Endodermal cell (in vitro differentiated cells): ENCODE data around the gene BAIAP2L2. TPM values are rescaled to one million over a fixed set of nuclear protein-coding genes. Genes with fewer than 3 reads are reported as not detected.

ENCODE experiments used
- DNase-seq: peaks from one replicate; pipeline ENCODE4 v3.0.0-alpha.2; 2017
- H3K27ac ChIP-seq: 2 replicates; pipeline ENCODE4 v1.5.1; 2013; ENCODE audit warnings: mild to moderate bottlenecking, low read depth, low read length, moderate library complexity
- H3K27me3 ChIP-seq: 2 replicates; pipeline ENCODE4 v1.6.1; 2013; ENCODE audit warnings: mild to moderate bottlenecking, low read length, moderate library complexity; ENCODE audit not compliant: insufficient read depth, control insufficient read depth, poor library complexity, severe bottlenecking
- H3K36me3 ChIP-seq: 2 replicates; pipeline ENCODE4 v1.7.0; 2013; ENCODE audit warnings: mild to moderate bottlenecking, low read length, moderate library complexity; ENCODE audit not compliant: control insufficient read depth, insufficient read depth
- H3K4me1 ChIP-seq: one replicate; pipeline ENCODE4 v1.7.0; 2013; ENCODE audit warnings: low read length; ENCODE audit not compliant: control insufficient read depth, insufficient read depth
- H3K4me3 ChIP-seq: 2 replicates; pipeline ENCODE4 v1.5.1; 2013; ENCODE audit warnings: mild to moderate bottlenecking, low read length, moderate library complexity
- H3K9ac ChIP-seq: 2 replicates; pipeline ENCODE4 v1.6.1; 2013; ENCODE audit warnings: mild to moderate bottlenecking, low read length, moderate library complexity; ENCODE audit not compliant: poor library complexity, severe bottlenecking; ENCODE audit errors: extremely low read depth
- H3K9me3 ChIP-seq: 2 replicates; pipeline ENCODE4 v1.6.1; 2013; ENCODE audit warnings: mild to moderate bottlenecking, low read length, moderate library complexity; ENCODE audit not compliant: control insufficient read depth
- H3K27ac Mint-ChIP-seq: 2 replicates; pipeline ENCODE4 v1.8.0; 2020; ENCODE audit warnings: mixed read lengths
- H3K27me3 Mint-ChIP-seq: 2 replicates; pipeline ENCODE4 v1.8.0; 2021; ENCODE audit warnings: mild to moderate bottlenecking, mixed read lengths; ENCODE audit not compliant: insufficient read depth
- H3K36me3 Mint-ChIP-seq: 2 replicates; pipeline ENCODE4 v1.8.0; 2020; ENCODE audit warnings: low read depth, mixed read lengths
- H3K4me1 Mint-ChIP-seq: 2 replicates; pipeline ENCODE4 v1.8.0; 2020; ENCODE audit warnings: mixed read lengths
- H3K4me3 Mint-ChIP-seq: 2 replicates; pipeline ENCODE4 v1.8.0; 2020; ENCODE audit warnings: mild to moderate bottlenecking, moderate library complexity, mixed read lengths
- H3K9me3 Mint-ChIP-seq: 2 replicates; pipeline ENCODE4 v1.8.0; 2020; ENCODE audit warnings: mild to moderate bottlenecking, mixed read lengths
- CTCF ChIP-seq: fragments of 200-600 bp; sonication (generic); conservative IDR thresholded peaks from 2 replicates; pipeline ENCODE4 v1.5.0; 2021; ENCODE audit warnings: antibody characterized with exemption, mild to moderate bottlenecking
- WGBS, 2 experiments: methylation state at CpG; one replicate each; pipeline versions ENCODE4 v1.1.5 to v1.1.7; 2013; ENCODE audit warnings: missing lambda C conversion rate in 2 of 2, mixed read lengths in 1 of 2; ENCODE audit not compliant: insufficient coverage in 1 of 2, insufficient read length in 1 of 2; 5-methylcytosine and 5-hydroxymethylcytosine counted together
- total RNA-seq, 2 donors: library from RNA; stranded (reverse); fragmentation: NEBNext Ultra II Directional in 1 of 2; extraction: Animal tissue kit (Norgen Biotek cat#: 25700) in 1 of 2; gene quantifications; 2 replicates in 1 of 2; 3 replicates in 1 of 2; pipeline ENCODE4 v1.2.1, GENCODE V29; 2021

BAIAP2L2 gene
- total RNA-seq, 2 donors from 2014 or later: 1.4 to 3.7 TPM

DNA sequence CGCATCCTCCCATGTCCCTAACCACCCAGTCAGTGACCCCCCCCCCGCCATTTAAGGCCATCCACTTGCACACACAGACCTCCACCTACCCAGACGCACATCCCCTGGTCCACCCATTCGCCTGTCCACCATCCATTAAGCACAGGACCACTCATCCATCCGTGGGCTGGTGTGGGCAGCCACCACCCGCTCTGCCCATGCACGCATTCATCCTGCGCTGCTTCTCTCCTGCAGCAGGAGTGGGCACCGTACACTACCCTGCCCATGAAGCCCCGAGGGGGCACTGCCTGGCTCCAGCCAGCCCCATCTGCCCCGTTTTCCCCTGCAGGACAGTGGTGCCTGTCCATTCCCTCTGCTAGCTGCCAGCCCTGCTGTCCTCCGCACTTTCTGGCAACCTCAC lies 22.6 kb downstream of the BAIAP2L2 start:
- Mint-ChIP-seq H3K27ac (no peak overlapping the region), H3K4me3 (peak overlapping the region; percentile 26)
- no peak for TF ChIP-seq CTCF

GRCh38 chr22:38086942-38087341 lies 23.5 kb downstream of the BAIAP2L2 start:
- no peaks in the 10 kb centered on the region for H3K9me3 Mint-ChIP-seq
- Histone ChIP-seq H3K36me3 (no peaks in the 10 kb centered on the region), H3K27ac (no peak overlapping the region), H3K9me3 (no peaks in the 10 kb centered on the region), H3K27me3 (peaks cover 9% of the 10 kb centered on the region), H3K9ac (no peak overlapping the region), H3K4me3 (no peak overlapping the region), H3K4me1 (peaks cover 7% of the 10 kb centered on the region)
- WGBS, 2 experiments: 90 to 91% methylated on average over 12 of the region's 13 CpGs
- H3K4me1 Mint-ChIP-seq: peaks cover 4% of the 10 kb centered on the region
- no peak for DNase-seq
- H3K27me3 Mint-ChIP-seq: peaks cover 36% of the 10 kb centered on the region
- no peaks in the 10 kb centered on the region for H3K36me3 Mint-ChIP-seq
- H3K4me3 Mint-ChIP-seq: no peak overlapping the region
- H3K27ac Mint-ChIP-seq: no peak overlapping the region
- no peak for TF ChIP-seq CTCF

More for the DNA sequence above, 22.6 kb downstream of the BAIAP2L2 start:
- H3K36me3 ChIP-seq: no peaks in the 10 kb centered on the region
- no peak overlapping the region for H3K4me3 ChIP-seq
- no peaks in the 10 kb centered on the region for H3K36me3 Mint-ChIP-seq
- WGBS, 2 experiments: 92 to 94% methylated on average over 6 to 11 of the region's 12 CpGs
- H3K27me3 Mint-ChIP-seq: peaks cover 31% of the 10 kb centered on the region
- no peaks in the 10 kb centered on the region for H3K9me3 Mint-ChIP-seq
- peaks cover 1% of the 10 kb centered on the region for H3K27me3 ChIP-seq
- H3K9ac ChIP-seq: no peak overlapping the region
- no peak overlapping the region for H3K27ac ChIP-seq
- H3K4me1 ChIP-seq: peaks cover 7% of the 10 kb centered on the region
- no peaks in the 10 kb centered on the region for H3K9me3 ChIP-seq
- no peak for DNase-seq
- peaks cover 4% of the 10 kb centered on the region for H3K4me1 Mint-ChIP-seq

GRCh38 chr22:38086001-38086845 lies 24.3 kb downstream of the BAIAP2L2 start:
- no peaks in the 10 kb centered on the region for H3K36me3 ChIP-seq
- WGBS, 2 experiments: 87 to 91% methylated on average over 11 to 22 of the region's 25 CpGs
- no peaks in the 10 kb centered on the region for H3K9me3 Mint-ChIP-seq

More at GRCh38 chr22:38086001-38086845, 24.3 kb downstream of the BAIAP2L2 start:
- Histone ChIP-seq H3K4me3 (no peak overlapping the region), H3K4me1 (peaks cover 7% of the 10 kb centered on the region), H3K27ac (no peak overlapping the region), H3K9me3 (no peaks in the 10 kb centered on the region), H3K27me3 (peaks cover 15% of the 10 kb centered on the region), H3K9ac (no peak overlapping the region)
- Mint-ChIP-seq H3K27ac (no peak overlapping the region), H3K4me1 (peaks cover 4% of the 10 kb centered on the region), H3K27me3 (peaks cover 40% of the 10 kb centered on the region), H3K36me3 (no peaks in the 10 kb centered on the region), H3K4me3 (no peak overlapping the region)
- TF ChIP-seq CTCF: no peak
- peak; percentile 72 for DNase-seq
